DMS 273 treated with DMSO at 0.1 percent for 48 hours (cell line): ENCODE data around the gene RNPS1.
"Not testable (repeated sequence)": the region's sequence is repeated elsewhere in the genome, so short reads cannot be mapped to it uniquely, and the experiment has no call there.

ENCODE experiments used
- DNase-seq: peaks from one replicate; lab custom pipeline; 2025; lab: John Stamatoyannopoulos, UW

Gene RNPS1

DNA sequence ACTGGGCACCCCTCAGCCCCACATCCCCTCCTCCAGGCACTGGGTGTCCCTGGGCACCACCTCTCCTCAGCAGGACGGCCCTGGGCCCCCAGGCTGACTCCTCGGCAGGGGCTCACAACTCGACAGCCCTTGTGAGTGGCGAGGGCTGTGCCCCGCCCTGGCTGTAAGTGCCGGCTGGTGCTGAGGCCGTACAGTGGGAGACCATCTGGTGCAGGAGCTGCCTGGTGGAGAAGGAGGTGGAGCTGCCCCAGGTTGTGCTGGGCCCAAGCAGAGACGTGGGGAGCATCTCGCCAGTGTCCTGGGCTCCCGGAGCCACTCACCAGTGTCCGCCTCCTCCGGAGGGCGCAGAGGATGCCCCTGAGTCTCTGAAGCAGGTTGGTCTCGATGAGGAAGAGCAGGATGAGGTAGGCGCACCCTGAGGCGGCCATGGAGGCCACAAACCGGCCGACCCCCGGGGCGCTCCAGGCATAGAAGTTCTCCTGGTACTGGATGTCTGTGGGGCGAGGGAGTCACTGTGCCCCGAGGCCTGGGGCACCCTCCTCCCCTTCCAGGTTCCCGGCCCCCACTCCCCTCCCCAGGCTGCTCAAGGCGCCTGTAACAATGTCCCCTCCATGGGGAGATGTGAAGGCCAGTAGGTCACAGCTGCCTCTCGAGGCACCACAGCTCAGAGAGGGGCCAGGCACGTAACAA lies 15.1 kb upstream of the RNPS1 start:
- DNase-seq, result peak; percentile 40

DNA sequence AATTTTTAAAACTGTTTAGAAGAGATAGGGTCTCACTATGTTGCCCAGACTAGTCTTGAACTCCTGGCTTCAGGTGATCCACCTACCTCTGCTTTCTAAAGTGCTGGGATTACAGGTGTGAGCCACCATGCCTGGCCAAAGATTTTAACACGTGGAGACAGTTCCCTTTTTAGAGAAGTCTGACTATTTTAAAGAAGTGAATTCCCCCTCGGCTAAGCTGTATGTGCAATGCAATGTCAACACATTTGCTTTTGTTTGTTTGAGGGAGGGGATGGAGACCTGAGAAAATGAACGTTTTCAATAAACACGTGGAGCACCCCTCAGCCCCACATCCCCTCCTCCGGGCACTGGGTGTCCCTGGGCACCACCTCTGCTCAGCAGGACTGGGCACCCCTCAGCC lies 14.3 kb upstream of the RNPS1 start:
- no peak for DNase-seq

DNA sequence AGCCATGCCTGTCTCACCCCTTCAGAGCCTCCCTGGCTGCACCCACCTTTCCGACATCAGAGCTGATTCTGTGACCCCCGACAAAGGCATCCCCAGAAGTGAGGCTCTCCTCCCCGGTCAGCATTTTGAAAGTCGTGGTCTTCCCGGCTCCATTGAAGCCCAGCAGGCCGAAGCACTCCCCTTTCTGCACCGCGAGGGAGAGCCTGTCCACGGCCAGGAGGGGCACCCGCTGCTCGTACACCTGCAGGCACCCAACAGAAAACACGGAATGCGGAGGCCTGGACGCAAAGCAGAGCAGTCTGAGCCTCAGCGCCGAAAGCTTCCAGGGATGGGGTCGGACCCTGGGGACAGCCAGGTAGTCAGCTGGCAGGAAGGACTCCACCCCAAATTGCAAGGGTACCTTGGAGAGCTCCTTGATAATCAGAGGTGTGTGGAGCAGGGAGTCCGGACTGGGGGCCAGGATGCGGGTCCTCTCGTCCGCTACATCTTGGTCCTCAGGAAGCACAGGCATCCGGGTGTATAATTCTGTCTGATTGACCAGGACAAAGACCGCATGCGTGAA lies 13.1 kb upstream of the RNPS1 start:
- no peak for DNase-seq

DNA sequence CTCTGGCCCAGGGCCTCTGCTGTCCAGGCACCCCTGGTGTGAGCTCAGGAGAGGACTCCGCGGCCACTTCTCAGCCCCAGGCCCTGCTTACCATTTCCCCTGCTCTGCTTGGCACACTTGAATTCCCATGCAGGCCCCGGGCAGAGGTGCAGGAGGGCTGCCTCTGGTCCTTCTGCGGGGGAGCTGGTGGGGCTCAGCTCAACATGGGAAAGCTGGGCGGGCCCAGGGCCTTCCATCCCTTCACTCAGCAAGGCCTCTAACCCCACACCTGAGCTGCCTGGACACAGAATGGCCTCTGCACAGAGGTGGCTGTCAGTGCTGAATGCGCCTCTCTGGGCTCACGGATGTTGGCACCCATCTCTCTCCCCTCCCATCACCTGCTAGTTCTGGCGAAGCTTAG lies 12.5 kb upstream of the RNPS1 start:
- no peak for DNase-seq

DNA sequence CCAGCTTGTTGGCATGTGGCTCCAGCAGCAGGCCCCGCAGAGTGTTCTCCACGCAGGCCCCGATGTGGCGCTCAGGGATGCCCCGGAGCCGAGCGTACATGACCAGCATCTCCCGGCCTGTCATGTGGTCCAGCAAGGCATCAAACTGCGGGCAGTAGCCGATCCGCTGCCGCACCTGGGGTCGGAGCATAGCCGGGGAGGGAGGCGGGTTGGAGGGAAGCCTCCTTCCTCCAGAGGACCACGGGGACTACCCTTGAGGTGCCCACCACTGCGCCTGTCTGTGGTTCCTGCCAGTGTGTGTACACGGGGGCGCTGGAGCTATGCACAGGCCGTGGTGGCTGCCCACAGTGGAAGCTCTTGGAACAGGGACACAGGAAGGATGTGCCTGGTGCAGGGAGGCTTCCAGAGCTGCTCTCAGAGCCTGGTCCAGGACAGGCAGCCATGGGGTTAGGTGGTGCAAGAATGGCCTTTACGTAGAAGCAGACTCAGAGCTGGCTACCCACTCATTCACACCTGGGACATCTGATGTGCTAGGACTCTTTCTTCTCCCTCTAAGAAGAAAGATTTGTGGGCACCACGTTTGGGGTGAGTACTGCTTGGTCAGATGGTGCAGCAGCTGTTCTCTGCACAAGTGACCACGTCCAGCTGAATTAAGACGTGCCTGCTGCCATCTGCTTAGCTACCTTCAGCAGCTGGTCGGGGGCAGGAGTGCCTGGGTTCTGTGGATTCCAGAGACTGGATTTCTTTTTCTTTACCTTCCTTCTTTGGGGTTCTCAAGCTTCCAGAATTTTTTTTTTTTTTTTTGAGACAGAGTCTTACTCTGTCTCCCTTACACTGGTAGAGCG lies 11.3 kb upstream of the RNPS1 start:
- no peak for DNase-seq

DNA sequence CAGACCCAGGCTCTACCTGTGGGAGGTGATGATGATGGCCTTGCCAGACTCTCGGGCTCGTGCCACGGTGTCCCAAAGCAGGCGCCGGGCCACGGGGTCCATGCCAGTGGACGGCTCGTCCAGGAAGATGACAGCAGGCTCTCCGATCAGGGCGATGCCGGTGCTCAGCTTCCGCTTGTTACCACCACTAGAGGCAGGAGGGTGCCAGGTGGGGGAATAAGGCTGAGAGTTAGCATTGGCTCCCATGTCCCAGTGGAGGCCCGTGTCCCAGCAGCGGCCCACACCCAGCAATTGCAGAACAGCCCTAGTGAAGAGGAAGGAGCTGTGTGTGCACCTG lies 10.3 kb upstream of the RNPS1 start:
- DNase-seq, result no peak

DNA sequence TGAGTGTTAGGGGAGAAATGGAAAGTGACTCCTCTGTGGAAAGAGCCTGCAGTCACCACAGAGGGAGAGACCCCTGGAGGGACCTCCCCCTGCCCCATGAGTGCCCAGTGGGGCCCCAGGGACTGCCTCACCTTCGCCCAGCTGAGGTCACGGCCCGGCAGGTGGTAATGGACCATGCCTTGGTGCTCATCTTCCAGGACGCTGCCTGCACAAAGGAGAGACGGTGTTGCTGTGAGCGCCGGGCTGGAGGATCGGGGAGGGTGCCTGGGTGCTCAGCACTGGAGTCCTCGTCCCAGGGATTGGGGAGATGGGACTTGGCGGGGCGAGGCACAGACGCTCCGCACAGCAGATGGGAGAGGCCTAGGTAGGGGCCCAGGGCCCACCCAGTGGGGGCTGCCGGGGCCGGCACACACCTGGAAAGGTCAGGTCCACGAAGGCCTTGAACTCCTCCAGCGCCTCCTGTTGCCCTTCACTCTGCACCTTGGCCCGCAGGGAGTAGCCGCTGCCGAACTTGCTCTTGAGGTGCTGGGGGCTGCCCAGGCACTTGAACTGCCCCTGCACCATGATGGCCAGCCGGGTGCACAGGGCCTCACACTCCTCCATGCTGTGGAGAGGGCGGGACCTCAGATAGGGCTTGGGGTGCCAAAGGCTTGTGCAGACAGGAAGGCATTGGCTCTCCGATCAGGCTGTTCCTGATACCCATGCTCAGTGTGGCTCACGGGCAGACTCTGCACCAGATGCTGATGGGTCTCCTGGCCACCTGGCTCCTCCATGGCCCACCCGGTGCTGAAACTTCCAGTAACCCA lies 9.7 kb upstream of the RNPS1 start:
- no peak for DNase-seq

DNA sequence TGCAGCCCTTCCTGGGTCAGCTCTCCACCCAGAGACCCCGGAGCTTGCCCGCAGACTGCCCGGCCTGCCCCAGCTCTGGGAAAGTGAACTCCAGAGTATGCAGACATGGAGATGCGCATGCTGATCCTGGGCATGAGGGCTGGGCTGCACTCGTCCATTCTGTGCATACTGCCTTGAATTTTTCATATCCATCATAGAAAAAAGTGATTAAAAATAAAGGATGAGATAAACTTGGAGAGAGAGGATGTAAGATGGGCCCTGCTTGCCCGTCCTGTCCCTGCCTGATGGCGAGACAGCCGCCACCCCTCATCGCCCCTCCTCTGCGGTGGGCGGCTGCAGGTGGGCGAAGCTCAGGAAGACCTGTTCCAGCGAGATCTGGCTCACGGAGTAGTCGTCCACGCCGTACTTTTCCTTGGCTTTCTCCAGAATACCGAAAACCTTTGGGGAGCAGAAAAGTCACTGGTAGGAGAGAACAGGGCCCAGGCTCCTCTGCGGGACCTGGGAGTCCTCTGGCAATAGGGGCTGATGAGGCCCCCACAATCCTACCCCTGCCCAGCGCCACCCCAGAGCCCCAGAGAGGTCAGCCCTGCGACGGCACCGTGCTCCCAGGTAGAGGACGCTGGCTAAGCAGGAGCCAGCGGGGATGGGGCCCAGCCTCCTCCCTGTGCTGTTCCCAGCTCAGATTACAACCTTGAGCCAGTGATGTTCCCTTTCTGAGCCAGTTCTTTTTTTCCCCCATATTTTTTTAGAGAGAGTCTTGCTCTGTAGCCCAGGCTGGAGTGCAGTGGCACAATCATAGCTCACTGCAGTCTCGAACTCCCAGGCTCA lies 8.7 kb upstream of the RNPS1 start:
- DNase-seq, result no peak

DNA sequence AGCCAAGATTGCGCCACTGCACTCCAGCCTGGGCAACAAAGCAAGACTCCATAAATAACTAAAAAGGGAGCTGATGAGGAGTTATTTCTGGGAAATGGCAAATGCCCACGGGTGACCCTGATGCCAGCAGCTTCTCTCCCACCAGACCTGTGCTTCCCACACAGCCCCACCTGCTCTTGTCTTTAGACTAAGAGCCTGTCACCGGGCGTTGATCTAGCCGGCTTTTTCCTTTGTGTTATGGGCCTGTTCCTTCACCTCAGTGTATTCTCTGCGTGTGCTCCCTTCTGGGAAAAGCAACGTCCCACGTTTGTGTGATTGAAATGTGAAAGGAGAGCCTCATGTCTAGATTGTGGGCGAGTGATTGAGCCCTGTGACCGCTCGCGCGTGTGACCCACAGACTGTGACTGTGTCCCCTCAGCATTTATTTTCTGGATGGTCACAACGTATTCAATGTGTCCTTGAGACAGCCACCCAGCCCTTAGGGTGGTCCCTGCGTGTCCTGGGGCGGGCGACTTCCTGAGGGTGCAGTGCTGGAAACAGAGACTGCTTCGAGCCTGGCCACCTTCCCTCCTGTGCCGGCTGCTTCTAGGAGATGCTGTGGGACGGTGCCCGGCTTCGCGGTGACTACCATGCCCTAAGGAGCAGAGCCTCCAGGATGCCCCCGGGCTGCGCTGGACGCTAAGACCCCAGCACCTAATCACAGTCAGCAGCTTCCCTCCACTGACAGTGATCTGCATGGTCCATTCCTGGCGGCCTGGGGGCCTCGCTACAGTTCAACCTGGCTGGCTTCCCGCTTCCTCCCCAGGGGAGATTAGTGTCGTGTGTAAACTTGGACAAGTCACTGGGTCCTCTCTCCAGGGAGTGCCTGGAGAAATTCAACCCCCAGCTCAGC lies 7.8 kb upstream of the RNPS1 start:
- DNase-seq, result no peak

DNA sequence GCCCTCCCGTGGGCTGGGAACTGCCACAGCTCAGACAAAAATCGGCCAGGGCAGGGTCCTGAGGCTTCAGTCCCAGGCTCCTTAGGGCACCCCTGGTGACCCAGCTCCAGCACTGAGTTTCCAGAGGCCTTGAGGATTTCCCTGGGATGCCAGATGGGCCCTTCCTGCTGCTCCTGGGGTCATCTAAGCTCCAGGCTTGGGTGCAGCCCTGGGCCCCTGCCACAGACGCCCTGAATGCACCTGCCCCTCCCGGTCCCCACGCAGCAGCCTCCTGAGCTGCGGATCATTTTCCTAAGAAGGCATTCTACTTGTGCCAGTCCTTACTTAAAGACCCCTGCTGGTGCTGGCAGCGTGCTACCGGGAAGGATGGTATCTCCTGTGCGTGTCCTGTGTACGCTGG lies 6.0 kb upstream of the RNPS1 start:
- no peak for DNase-seq

DNA sequence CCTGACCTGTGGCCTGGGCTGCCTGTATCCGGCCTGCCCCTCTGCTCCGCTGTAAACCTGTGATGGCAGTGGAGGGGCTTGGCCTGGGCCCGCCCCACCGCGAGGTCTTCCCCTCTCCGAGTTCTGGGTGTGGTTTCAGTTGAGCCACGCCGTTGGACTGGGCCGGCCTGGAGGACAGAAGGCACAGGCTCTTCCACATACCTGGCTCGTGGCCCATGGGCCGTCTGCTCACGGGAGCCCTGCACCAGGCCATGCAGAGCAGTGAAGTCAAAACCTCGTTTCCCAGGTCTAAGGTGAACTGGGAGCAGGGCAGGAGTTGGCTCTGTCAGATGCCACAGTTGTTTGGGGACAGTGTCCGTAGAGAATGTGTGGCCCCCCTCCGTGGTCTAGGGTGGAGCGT lies 5.6 kb upstream of the RNPS1 start:
- DNase-seq, result no peak

DNA sequence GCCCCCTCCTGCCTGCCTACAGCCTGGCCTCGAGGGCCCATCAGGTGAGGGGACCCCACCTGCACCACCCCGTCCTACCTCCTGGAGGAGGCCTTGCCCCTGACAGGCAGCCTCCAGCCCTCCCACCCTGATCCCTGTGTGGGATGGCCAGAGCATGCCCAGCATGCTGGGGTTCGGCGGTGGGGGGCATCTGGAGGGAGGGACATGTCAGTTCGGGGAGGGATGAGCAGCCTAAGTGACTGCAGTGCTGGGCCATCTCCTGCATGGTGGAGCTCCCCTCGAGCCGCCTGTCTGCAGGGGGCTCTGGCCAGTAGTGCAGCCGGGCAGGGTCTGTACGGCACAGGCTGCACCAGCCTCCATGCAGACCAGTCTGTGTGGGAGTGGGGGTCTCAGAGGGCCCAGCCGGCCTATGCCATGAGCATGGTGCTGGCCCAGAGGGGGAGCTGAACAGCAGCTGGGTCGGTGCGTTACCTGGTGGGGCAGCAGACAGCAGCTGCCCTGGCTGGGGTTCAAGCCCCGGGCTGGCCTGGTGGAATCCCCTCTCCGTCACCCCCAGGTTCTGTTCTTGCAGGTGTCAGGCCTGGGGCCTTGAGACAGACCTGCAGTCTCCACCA lies 4.0 kb upstream of the RNPS1 start:
- no peak for DNase-seq

DNA sequence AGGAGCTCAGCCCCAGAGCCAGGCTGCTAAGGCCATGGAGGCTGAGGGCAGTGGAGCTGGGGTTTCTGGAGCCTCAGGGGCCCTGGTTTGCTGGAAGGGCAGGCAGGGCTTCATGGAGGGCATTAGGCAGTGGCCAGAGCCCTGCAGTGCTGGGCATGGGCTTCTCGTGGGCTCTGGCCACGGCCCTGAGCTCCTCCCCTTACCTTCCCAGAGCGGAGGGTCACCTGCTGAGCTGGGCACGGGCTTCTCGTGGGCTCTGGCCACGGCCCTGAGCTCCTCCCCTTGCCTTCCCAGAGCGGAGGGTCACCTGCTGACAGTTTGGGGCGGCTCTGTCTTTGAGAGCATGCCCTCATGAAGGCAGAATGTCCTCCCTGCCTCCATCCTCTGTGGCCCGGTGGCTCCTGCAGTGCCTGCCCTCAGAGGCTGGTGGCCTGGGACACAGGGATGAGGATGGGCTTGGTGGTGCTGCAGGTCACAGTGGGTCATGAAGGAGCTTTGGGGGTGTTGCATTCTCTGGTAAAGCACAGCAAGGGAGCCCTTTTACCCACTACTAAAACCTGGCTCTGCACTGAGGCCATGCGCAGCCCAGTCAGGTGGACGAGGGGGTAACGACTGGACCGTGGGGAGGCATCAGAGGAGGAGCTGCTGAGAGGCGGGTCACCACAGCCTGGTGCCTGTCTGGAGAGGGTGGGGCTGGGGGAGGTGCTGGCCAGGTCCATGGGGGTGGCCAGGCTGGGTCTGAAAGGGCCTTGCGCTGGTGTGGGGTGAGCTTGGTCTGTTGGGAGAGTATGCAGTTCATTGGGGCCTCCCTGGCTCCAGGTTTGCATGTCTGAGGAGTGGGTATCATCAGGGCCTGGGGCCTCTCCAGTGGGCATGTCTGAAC lies 2.9 kb upstream of the RNPS1 start:
- DNase-seq, result no peak

DNA sequence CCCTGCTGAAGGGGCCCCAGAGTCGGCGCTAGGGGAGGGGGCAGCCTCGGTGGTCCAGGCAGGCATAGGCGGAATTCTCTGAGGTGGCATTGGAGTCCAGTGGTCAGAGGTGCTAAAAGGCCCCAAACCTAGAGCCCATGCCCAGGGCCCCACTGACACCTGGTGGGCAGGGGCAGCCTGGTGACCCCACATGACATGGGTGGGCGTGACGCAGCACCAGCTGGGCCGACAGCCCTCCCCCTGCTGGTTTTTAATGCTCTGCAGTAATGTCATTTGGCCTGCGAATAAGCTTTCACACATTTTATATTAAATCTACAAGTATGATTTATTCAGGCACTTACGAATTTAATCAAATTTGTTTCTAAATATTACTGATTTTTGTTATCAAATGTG lies 2.1 kb upstream of the RNPS1 start:
- no peak for DNase-seq

DNA sequence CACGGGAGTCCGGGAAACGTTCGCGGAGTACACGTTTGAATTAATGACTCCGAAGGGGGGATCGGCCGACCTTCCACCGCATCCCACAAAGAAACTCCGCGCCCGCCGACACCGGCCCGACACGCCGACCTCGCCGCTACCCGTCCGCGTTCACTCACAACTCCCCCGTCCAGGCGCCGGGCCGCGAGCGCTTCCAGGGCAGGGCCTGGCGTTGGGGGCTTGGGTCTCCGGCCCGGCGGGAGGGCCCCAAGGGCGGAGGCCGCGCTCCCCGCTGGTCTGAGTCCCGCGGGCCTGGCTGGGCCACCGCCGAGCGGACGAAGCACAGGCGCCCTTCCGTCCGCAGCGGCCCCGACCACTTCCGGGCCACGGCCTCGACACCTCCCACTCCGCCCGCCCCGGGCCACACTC lies 417 bp downstream of the RNPS1 start:
- not testable (repeated sequence) for DNase-seq

DNA sequence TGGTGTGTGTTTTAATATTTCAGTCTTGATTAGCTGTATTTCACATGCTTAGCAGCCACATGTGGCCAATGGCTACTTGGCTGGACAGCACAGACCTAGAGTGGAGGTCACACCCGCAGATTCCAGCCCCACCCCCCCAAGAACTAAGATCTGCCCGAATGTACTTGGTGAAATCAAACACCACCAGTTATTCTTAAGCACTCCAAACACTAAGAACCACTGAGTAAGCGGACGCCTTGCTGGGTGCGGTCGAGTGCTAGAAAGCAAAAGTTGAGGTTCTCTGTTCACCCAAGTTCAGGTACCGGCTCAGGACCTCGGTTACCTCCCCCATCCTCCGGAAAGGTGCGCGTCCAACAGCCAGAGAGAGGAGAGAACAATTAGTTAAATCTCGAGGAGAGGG lies 1.0 kb downstream of the RNPS1 start:
- not testable (repeated sequence) for DNase-seq

DNA sequence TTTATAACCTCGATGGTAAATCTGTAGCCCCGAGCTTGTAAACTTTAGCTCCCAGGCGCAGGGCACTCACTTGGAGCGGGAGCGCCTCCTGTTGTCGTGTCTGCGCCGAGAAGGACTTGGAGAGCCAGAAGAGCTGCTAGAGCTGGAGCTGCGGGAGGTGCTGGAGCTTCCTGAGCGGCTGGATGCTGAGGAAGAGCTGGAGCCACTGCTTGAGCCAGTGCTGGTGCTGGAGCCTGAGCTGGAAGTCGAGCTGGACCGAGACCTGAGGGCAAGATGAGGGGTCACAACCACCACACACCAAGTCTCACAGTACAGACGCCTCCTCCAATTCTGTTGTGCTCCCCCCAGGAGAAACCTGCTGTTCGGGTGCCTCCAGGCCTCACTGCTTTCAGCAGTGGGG lies 4.9 kb downstream of the RNPS1 start:
- not testable (repeated sequence) for DNase-seq

DNA sequence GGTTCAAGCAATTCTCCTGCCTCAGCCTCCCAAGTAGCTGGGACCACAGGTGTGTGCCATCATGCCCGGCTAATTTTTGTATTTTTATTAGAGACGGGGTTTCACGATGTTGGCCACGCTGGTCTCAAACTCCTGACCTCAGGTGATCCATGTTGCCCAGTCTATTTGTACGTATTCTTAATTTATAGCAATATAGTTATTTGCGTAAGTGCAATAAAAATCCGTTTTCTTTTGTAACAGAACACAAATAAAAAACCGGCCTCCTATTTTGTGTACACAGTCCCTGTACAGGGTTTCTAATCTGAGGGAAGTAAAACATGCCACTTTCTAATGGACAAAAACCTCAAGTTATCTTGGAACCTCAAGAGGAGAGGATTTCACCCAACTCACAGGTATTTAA lies 7.7 kb downstream of the RNPS1 start:
- DNase-seq, result no peak

DNA sequence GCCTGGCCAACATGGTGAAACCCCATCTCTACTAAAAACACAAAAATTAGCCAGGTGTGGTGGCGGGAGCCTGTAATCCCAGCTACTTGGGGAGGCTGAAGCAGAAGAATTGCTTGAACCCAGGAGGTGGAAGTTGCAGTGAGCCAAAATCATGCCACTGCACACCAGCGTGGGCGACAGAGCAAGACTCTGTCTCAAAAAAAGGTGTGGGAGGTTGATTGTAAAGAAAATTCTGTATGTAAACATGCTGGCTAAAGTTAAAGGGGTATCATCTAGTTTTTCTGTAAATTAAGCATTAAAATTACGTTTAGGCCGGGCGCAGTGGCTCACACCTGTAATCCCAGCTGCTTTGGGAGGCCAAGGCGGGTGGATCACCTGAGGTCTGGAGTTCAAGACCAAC lies 9.4 kb downstream of the RNPS1 start:
- not testable (repeated sequence) for DNase-seq
